HUES6 (cell line): Measurements from ENCODE around the gene CYP27C1.

Source experiments
- H3K27ac ChIP-seq: 2 replicates; pipeline ENCODE4 v1.7.0; 2013; ENCODE audit warnings: low read depth, mild to moderate bottlenecking, low read length, inconsistent platforms
- H3K27me3 ChIP-seq: 2 replicates; pipeline ENCODE4 v1.6.1; 2013; ENCODE audit warnings: low read length; ENCODE audit not compliant: control insufficient read depth, insufficient read depth
- H3K36me3 ChIP-seq: 2 replicates; pipeline ENCODE4 v1.6.1; 2013; ENCODE audit warnings: low read length; ENCODE audit not compliant: control insufficient read depth, insufficient read depth
- H3K4me1 ChIP-seq: 2 replicates; pipeline ENCODE4 v1.6.1; 2013; ENCODE audit warnings: low read length; ENCODE audit not compliant: control insufficient read depth, insufficient read depth
- H3K4me3 ChIP-seq: 2 replicates; pipeline ENCODE4 v1.5.1; 2013; ENCODE audit warnings: low read depth, low read length
- H3K9ac ChIP-seq: one replicate; pipeline ENCODE4 v1.6.1; 2013; ENCODE audit warnings: mild to moderate bottlenecking, low read length
- H3K9me3 ChIP-seq: 2 replicates; pipeline ENCODE4 v1.6.1; 2013; ENCODE audit warnings: low read depth, low read length; ENCODE audit not compliant: control insufficient read depth, insufficient read depth

The CYP27C1 gene

GRCh38 chr2:127191331-127192219 lies 28.5 kb downstream of the CYP27C1 start:
- no peak overlapping the region for H3K27ac ChIP-seq
- peaks cover 2% of the 10 kb centered on the region; the same call in 1 of the 2 replicates for H3K36me3 ChIP-seq
- peaks cover 26% of the 10 kb centered on the region for H3K4me1 ChIP-seq
- no peak overlapping the region for H3K4me3 ChIP-seq
- H3K9me3 ChIP-seq: peaks cover 4% of the 10 kb centered on the region; the same call in 1 of the 2 replicates
- no peaks in the 10 kb centered on the region for H3K27me3 ChIP-seq
- no peak overlapping the region for H3K9ac ChIP-seq

- Histone ChIP-seq H3K9me3 (peaks cover 4% of the 10 kb centered on the region; the same call in 1 of the 2 replicates), H3K36me3 (peaks cover 2% of the 10 kb centered on the region; the same call in 1 of the 2 replicates), H3K27ac (no peak overlapping the region), H3K4me1 (peaks cover 21% of the 10 kb centered on the region), H3K9ac (no peak overlapping the region), H3K27me3 (no peaks in the 10 kb centered on the region), H3K4me3 (no peak overlapping the region)
Observed at GRCh38 chr2:127188797-127189196, 31.3 kb downstream of the CYP27C1 start.

GRCh38 chr2:127187831-127188230 lies 32.3 kb downstream of the CYP27C1 start:
- Histone ChIP-seq H3K9ac (no peak overlapping the region), H3K9me3 (peaks cover 4% of the 10 kb centered on the region; the same call in 1 of the 2 replicates), H3K36me3 (peaks cover 2% of the 10 kb centered on the region; the same call in 1 of the 2 replicates), H3K4me1 (peaks cover 17% of the 10 kb centered on the region), H3K27ac (no peak overlapping the region), H3K27me3 (no peaks in the 10 kb centered on the region), H3K4me3 (no peak overlapping the region)

GRCh38 chr2:127187081-127187775 lies 32.9 kb downstream of the CYP27C1 start:
- no peak overlapping the region for H3K9ac ChIP-seq
- H3K36me3 ChIP-seq: peaks cover 2% of the 10 kb centered on the region; the same call in 1 of the 2 replicates
- peaks cover 4% of the 10 kb centered on the region; the same call in 1 of the 2 replicates for H3K9me3 ChIP-seq
- H3K4me3 ChIP-seq: no peak overlapping the region
- H3K27me3 ChIP-seq: no peaks in the 10 kb centered on the region
- peaks cover 20% of the 10 kb centered on the region for H3K4me1 ChIP-seq
- no peak overlapping the region for H3K27ac ChIP-seq

GRCh38 chr2:127185705-127186104 lies 34.4 kb downstream of the CYP27C1 start:
- no peak overlapping the region for H3K4me3 ChIP-seq
- H3K4me1 ChIP-seq: peaks cover 20% of the 10 kb centered on the region
- H3K36me3 ChIP-seq: no peaks in the 10 kb centered on the region; the same call in 1 of the 2 replicates
- H3K9ac ChIP-seq: no peak overlapping the region
- H3K9me3 ChIP-seq: peaks cover 4% of the 10 kb centered on the region; the same call in 1 of the 2 replicates
- no peak overlapping the region for H3K27ac ChIP-seq
- no peaks in the 10 kb centered on the region for H3K27me3 ChIP-seq

GRCh38 chr2:127185093-127185492 lies 35.0 kb downstream of the CYP27C1 start:
- Histone ChIP-seq H3K27ac (no peak overlapping the region), H3K27me3 (no peaks in the 10 kb centered on the region), H3K4me1 (peaks cover 20% of the 10 kb centered on the region), H3K9ac (no peak overlapping the region), H3K9me3 (peaks cover 5% of the 10 kb centered on the region; the same call in 1 of the 2 replicates), H3K36me3 (no peaks in the 10 kb centered on the region; the same call in 1 of the 2 replicates), H3K4me3 (no peak overlapping the region)

GRCh38 chr2:127183771-127184170 lies 36.3 kb downstream of the CYP27C1 start:
- Histone ChIP-seq H3K4me1 (peaks cover 20% of the 10 kb centered on the region), H3K9ac (no peak overlapping the region), H3K9me3 (peaks cover 12% of the 10 kb centered on the region; the same call in 1 of the 2 replicates), H3K36me3 (no peaks in the 10 kb centered on the region; the same call in 1 of the 2 replicates), H3K27me3 (no peaks in the 10 kb centered on the region), H3K27ac (no peak overlapping the region), H3K4me3 (no peak overlapping the region)

GRCh38 chr2:127182626-127183458 lies 37.3 kb downstream of the CYP27C1 start:
- no peaks in the 10 kb centered on the region for H3K27me3 ChIP-seq
- no peak overlapping the region for H3K27ac ChIP-seq
- no peaks in the 10 kb centered on the region for H3K36me3 ChIP-seq
- H3K9ac ChIP-seq: no peak overlapping the region
- H3K4me3 ChIP-seq: no peak overlapping the region
- peaks cover 12% of the 10 kb centered on the region; the same call in 1 of the 2 replicates for H3K9me3 ChIP-seq
- peaks cover 16% of the 10 kb centered on the region for H3K4me1 ChIP-seq

- Histone ChIP-seq H3K4me1 (peaks cover 8% of the 10 kb centered on the region), H3K27ac (no peak overlapping the region), H3K36me3 (no peaks in the 10 kb centered on the region), H3K9ac (no peak overlapping the region), H3K27me3 (no peaks in the 10 kb centered on the region), H3K4me3 (no peak overlapping the region), H3K9me3 (peaks cover 12% of the 10 kb centered on the region; the same call in 1 of the 2 replicates)
Observed at GRCh38 chr2:127181851-127182250, 38.2 kb downstream of the CYP27C1 start.

GRCh38 chr2:127179766-127180165 lies 40.3 kb downstream of the CYP27C1 start:
- Histone ChIP-seq H3K9ac (no peak overlapping the region), H3K9me3 (peaks cover 12% of the 10 kb centered on the region; the same call in 1 of the 2 replicates), H3K4me3 (no peak overlapping the region), H3K27me3 (no peaks in the 10 kb centered on the region), H3K27ac (no peak overlapping the region), H3K4me1 (peaks cover 10% of the 10 kb centered on the region), H3K36me3 (no peaks in the 10 kb centered on the region)
